Pancreas (tissue), 10 donors: ENCODE results near the gene RREB1. TPM values are rescaled to one million over a fixed set of nuclear protein-coding genes. Genes with fewer than 3 reads are reported as not detected.
A peak's percentile ranks its signal among the peaks of the same experiment; 100 is the strongest.

Experiments
- ATAC-seq, 4 donors: fragments of 200-7000 bp; cut with Tn5 transposase; one replicate each; pipeline versions ENCODE4 v1.8.0 to v1.9.1; 2020; ENCODE audit warnings: mild to moderate bottlenecking in 4 of 4, moderate library complexity in 4 of 4
- DNase-seq, 6 donors: peaks; one replicate each; pipeline ENCODE4 v3.0.0-alpha.2; 2020
- FAIRE-seq: peaks from 2 replicates; lab custom pipeline; 2012; peaks lifted over from hg19 to GRCh38; lab: Jason Lieb, UNC
- H3K27ac ChIP-seq, 4 donors: fragments of 200-600 bp; sonication (generic); 1 replicate in 3 of 4; 2 replicates in 1 of 4; pipeline versions ENCODE4 v1.5.0 to v1.8.0; 2020
- H3K27me3 ChIP-seq, 4 donors: fragments of 200-600 bp; one replicate each; pipeline ENCODE4 v1.8.0; 2021
- H3K36me3 ChIP-seq, 3 donors: fragments of 200-600 bp; sonication (generic) in 1 of 3; one replicate each; pipeline versions ENCODE4 v1.5.0 to v1.8.0; 2020 to 2021
- H3K4me1 ChIP-seq, 3 donors: fragments of 200-600 bp; one replicate each; pipeline ENCODE4 v1.8.0; 2021
- H3K4me3 ChIP-seq, 4 donors: fragments of 200-600 bp; sonication (generic) in 2 of 4; one replicate each; pipeline versions ENCODE4 v1.5.0 to v1.8.0; 2020 to 2021
- H3K9me3 ChIP-seq, 4 donors: fragments of 200-600 bp; one replicate each; pipeline ENCODE4 v1.8.0; 2021
- CTCF ChIP-seq, 4 donors: fragments of 200-600 bp; sonication (generic) in 3 of 4; IDR thresholded peaks; one replicate each; pipeline versions ENCODE4 v1.5.0 to v1.8.0; 2021; ENCODE audit warnings: antibody characterized with exemption in 4 of 4
- WGBS, 2 donors: extraction: QIAGEN DNeasy Blood & Tissue Kit; methylation state at CpG; one replicate each; pipeline ENCODE4 v1.1.7; 2013; 5-methylcytosine and 5-hydroxymethylcytosine counted together
- intact Hi-C, 3 donors: fragments of 100-400 bp; cut with DNase I; formaldehyde crosslinking; loops; one replicate each; pipeline versions ENCODE4 v1.11.1 to v1.14.2; 2022
- polyA plus RNA-seq, 2 donors: library from polyadenylated mRNA; stranded (reverse); fragments of 200-250 nt; gene quantifications; one replicate each; pipeline ENCODE4 v1.2.3, GENCODE V29; 2013
- total RNA-seq, 6 donors: library from RNA; stranded (reverse); fragmentation: NEBNext Ultra II Directional in 4 of 6; extraction: Animal tissue kit (Norgen Biotek cat#: 25700) in 4 of 6; gene quantifications; one replicate each; pipeline versions ENCODE4 v1.2.1 to v1.2.4, GENCODE V29; 2021 to 2023
- donor health status: healthy with polysubstance abuse.
- donor health status: DM: no; HTN: no; CAD: no; lungs with moderate emphysema.
- donor health status: DM: no; HTN: no; CAD: no.
- donor health status: control.
- donor health status: control.
- donor health status: Bipolar disorder and iron deficiency.
- donor health status: DM: yes; HTN: yes; CAD: no.
- donor health status: DM: no; HTN: no; CAD: no.
- donor health status: DM: no; HTN: no; CAD: no.
- donor health status: DM: yes; HTN: yes; CAD: no.

Gene RREB1
- total and polyA plus RNA-seq, 8 donors: 8.9 to 45.3 (median 29.1) TPM

GRCh38 chr6:7171733-7172132 lies 64.0 kb downstream of the RREB1 start:
- H3K27ac ChIP-seq: peak overlapping the region in 3 of 4 donors; percentile 10 to 51 (median 42)
- DNase-seq: no peak
- H3K4me3 ChIP-seq: no peak overlapping the region
- no peak for TF ChIP-seq CTCF (IDR thresholded peaks at IDR 0.05)
- no peak for FAIRE-seq
- no peaks in the 10 kb centered on the region for H3K36me3 ChIP-seq
- peak in 1 of 4 donors; percentile 10 for ATAC-seq
- H3K4me1 ChIP-seq: peaks cover 13 to 42% (median 25%) of the 10 kb centered on the region in 3 donors
- intact Hi-C loops: no loop called here
- H3K27me3 ChIP-seq: no peaks in the 10 kb centered on the region
- WGBS, 2 donors: 91% methylated on average over 5 of the region's 5 CpGs
- no peaks in the 10 kb centered on the region for H3K9me3 ChIP-seq

GRCh38 chr6:7172649-7173048 lies 64.9 kb downstream of the RREB1 start:
- no peak overlapping the region for H3K4me3 ChIP-seq
- no peaks in the 10 kb centered on the region for H3K27me3 ChIP-seq
- TF ChIP-seq CTCF (IDR thresholded peaks at IDR 0.05): no peak
- H3K9me3 ChIP-seq: no peaks in the 10 kb centered on the region
- FAIRE-seq (no peak), ATAC-seq (peak; percentile 34 to 75 (median 46)), DNase-seq (peak in 3 of 6 donors; percentile 61 to 73 (median 62))
- peak overlapping the region in 1 of 4 donors; percentile 51 for H3K27ac ChIP-seq
- 53 to 54% methylated on average over 7 of the region's 7 CpGs for WGBS, 2 donors
- peaks cover 13 to 40% (median 23%) of the 10 kb centered on the region in 3 donors for H3K4me1 ChIP-seq
- no peaks in the 10 kb centered on the region for H3K36me3 ChIP-seq
- intact Hi-C loops: no loop called here

GRCh38 chr6:7173843-7174503 lies 66.2 kb downstream of the RREB1 start:
- no peak for ATAC-seq
- no peak overlapping the region for H3K27ac ChIP-seq
- H3K4me1 ChIP-seq: peaks cover 13 to 33% (median 20%) of the 10 kb centered on the region in 3 donors
- H3K9me3 ChIP-seq: no peaks in the 10 kb centered on the region
- intact Hi-C loops: no loop called here
- no peak overlapping the region for H3K4me3 ChIP-seq
- no peak for TF ChIP-seq CTCF (IDR thresholded peaks at IDR 0.05)
- WGBS, 2 donors: 84 to 90% methylated on average over 9 of the region's 9 CpGs
- peaks cover 0 to 8% (median 0%) of the 10 kb centered on the region in 3 donors for H3K36me3 ChIP-seq
- no peak for FAIRE-seq
- no peaks in the 10 kb centered on the region for H3K27me3 ChIP-seq
- DNase-seq: no peak

GRCh38 chr6:7175462-7175861 lies 67.7 kb downstream of the RREB1 start:
- WGBS, 2 donors: 55 to 68% methylated on average over 5 of the region's 5 CpGs
- H3K9me3 ChIP-seq: no peaks in the 10 kb centered on the region
- TF ChIP-seq CTCF (IDR thresholded peaks at IDR 0.05): no peak
- H3K27me3 ChIP-seq: no peaks in the 10 kb centered on the region
- H3K36me3 ChIP-seq: peaks cover 0 to 9% (median 8%) of the 10 kb centered on the region in 3 donors
- intact Hi-C loops: no loop called here
- FAIRE-seq (no peak), DNase-seq (no peak), ATAC-seq (no peak)
- H3K4me1 ChIP-seq: peaks cover 5 to 18% (median 11%) of the 10 kb centered on the region in 3 donors
- H3K4me3 ChIP-seq: no peak overlapping the region
- H3K27ac ChIP-seq: no peak overlapping the region

GRCh38 chr6:7176208-7176607 lies 68.4 kb downstream of the RREB1 start:
- H3K9me3 ChIP-seq: no peaks in the 10 kb centered on the region
- peaks cover 0 to 15% (median 11%) of the 10 kb centered on the region in 3 donors for H3K36me3 ChIP-seq
- peaks cover 5 to 10% (median 8%) of the 10 kb centered on the region in 3 donors for H3K4me1 ChIP-seq
- H3K4me3 ChIP-seq: no peak overlapping the region
- ATAC-seq: no peak
- no peak overlapping the region for H3K27ac ChIP-seq
- H3K27me3 ChIP-seq: no peaks in the 10 kb centered on the region
- no peak for DNase-seq
- intact Hi-C loops: no loop called here
- WGBS, 2 donors: 84 to 87% methylated on average over 5 of the region's 5 CpGs
- FAIRE-seq: no peak
- no peak for TF ChIP-seq CTCF (IDR thresholded peaks at IDR 0.05)
